Smooth muscle cell (in vitro differentiated cells): ENCODE measurements around the gene SIDT1. TPM values are rescaled to one million over a fixed set of nuclear protein-coding genes. Genes with fewer than 3 reads are reported as not detected.

Experiments
- DNase-seq: peaks from one replicate; lab custom pipeline; 2025; ENCODE audit not compliant: unreplicated experiment; lab: John Stamatoyannopoulos, UW
- H2AFZ ChIP-seq: fragments of 200-600 bp; sonication (generic); 2 replicates; pipeline ENCODE4 v1.6.0; 2016; ENCODE audit warnings: antibody characterized with exemption, low read depth, mild to moderate bottlenecking
- H3F3A ChIP-seq: fragments of 200-600 bp; sonication (generic); 2 replicates; pipeline ENCODE4 v1.6.0; 2017; ENCODE audit warnings: antibody characterized with exemption, low read depth
- H3K27ac ChIP-seq: fragments of 200-600 bp; sonication (generic); 2 replicates; pipeline ENCODE4 v1.5.1; 2016; ENCODE audit warnings: low read depth, mild to moderate bottlenecking
- H3K27me3 ChIP-seq: fragments of 200-600 bp; sonication (generic); 2 replicates; pipeline ENCODE4 v1.6.1; 2016; ENCODE audit warnings: low read depth, mild to moderate bottlenecking
- H3K36me3 ChIP-seq: fragments of 200-600 bp; sonication (generic); 2 replicates; pipeline ENCODE4 v1.5.1; 2016; ENCODE audit warnings: low read depth
- H3K4me1 ChIP-seq: fragments of 200-600 bp; sonication (generic); 2 replicates; pipeline ENCODE4 v1.5.1; 2016; ENCODE audit warnings: low read depth
- H3K4me2 ChIP-seq: fragments of 200-600 bp; sonication (generic); 2 replicates; pipeline ENCODE4 v1.6.0; 2016; ENCODE audit warnings: mild to moderate bottlenecking
- H3K4me3 ChIP-seq: fragments of 200-600 bp; sonication (generic); 2 replicates; pipeline ENCODE4 v1.5.1; 2016; ENCODE audit warnings: mild to moderate bottlenecking
- H3K79me2 ChIP-seq: fragments of 200-600 bp; sonication (generic); 2 replicates; pipeline ENCODE4 v1.6.0; 2016; ENCODE audit warnings: low read depth, mild to moderate bottlenecking
- H3K9ac ChIP-seq: fragments of 200-600 bp; sonication (generic); 2 replicates; pipeline ENCODE4 v1.6.0; 2016; ENCODE audit warnings: low read depth
- H3K9me3 ChIP-seq: fragments of 200-600 bp; sonication (generic); replicated peaks from 2 replicates; pipeline ENCODE4 v1.5.1; 2016; ENCODE audit warnings: low read depth
- H4K20me1 ChIP-seq: fragments of 200-600 bp; sonication (generic); 2 replicates; pipeline ENCODE4 v1.6.0; 2016; ENCODE audit warnings: low read depth
- CTCF ChIP-seq: fragments of 200-600 bp; sonication (generic); IDR thresholded peaks from 2 replicates; pipeline ENCODE4 v1.5.1; 2017; ENCODE audit warnings: borderline replicate concordance, mild to moderate bottlenecking, antibody characterized with exemption; ENCODE audit not compliant: insufficient read depth, poor library complexity, severe bottlenecking
- WGBS: methylation state at CpG from one replicate; pipeline ENCODE4 v1.1.7; 2016; ENCODE audit warnings: low lambda C conversion rate; 5-methylcytosine and 5-hydroxymethylcytosine counted together
- polyA plus RNA-seq: library from polyadenylated mRNA; unstranded; fragments of >200 nt; fragmentation: Nextera tagmentation; extraction: Ambion mirVana; gene quantifications from 2 replicates; pipeline ENCODE4 v1.2.1, GENCODE V29; 2016
- total RNA-seq: library from RNA; depleted of rRNA; stranded (reverse); fragments of >200 nt; gene quantifications from 2 replicates; pipeline ENCODE4 v1.2.3, GENCODE V29; 2014

SIDT1 gene
- total and polyA plus RNA-seq, 2 experiments from 2014 or later = not detected

GRCh38 chr3:113638910-113639309 is 106.6 kb downstream of the SIDT1 start:
- H3K27me3 ChIP-seq = no peaks in the 10 kb centered on the region
- H4K20me1 ChIP-seq = no peaks in the 10 kb centered on the region
- DNase-seq = no peak
- no peak overlapping the region for H3K4me2 ChIP-seq
- H3K9me3 ChIP-seq = no peaks in the 10 kb centered on the region
- TF ChIP-seq CTCF = no peak
- WGBS = 94% methylated on average over 3 of the region's 3 CpGs
- H3F3A ChIP-seq = no peaks in the 10 kb centered on the region
- H2AFZ ChIP-seq = no peak overlapping the region
- H3K36me3 ChIP-seq = no peaks in the 10 kb centered on the region
- no peak overlapping the region for H3K9ac ChIP-seq
- no peaks in the 10 kb centered on the region for H3K79me2 ChIP-seq
- H3K27ac ChIP-seq = no peak overlapping the region
- H3K4me1 ChIP-seq = no peaks in the 10 kb centered on the region
- no peak overlapping the region for H3K4me3 ChIP-seq

DNA sequence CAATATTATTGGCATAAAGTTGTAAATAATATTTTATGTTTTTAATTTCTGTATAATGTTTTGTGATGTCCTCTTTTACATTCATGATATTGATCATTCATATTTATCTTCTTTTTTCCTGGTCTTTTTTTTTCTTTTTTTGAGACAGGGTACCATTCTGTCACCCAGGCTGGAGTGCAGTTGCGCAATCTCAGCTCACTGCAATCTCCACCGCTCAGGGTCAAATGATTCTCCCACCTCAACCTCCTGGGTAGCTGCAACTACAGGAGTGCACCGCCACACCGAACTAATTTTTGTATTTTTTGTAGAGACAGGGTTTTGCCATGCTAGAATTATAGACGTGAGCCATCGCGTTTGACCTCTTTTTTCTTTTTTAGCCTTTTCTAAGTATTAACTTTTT is 111.2 kb downstream of the SIDT1 start:
- H3K4me2 ChIP-seq = no peak overlapping the region
- no peak overlapping the region for H3K4me3 ChIP-seq
- no peaks in the 10 kb centered on the region for H3K36me3 ChIP-seq
- no peaks in the 10 kb centered on the region for H3K4me1 ChIP-seq
- no peaks in the 10 kb centered on the region for H3K27me3 ChIP-seq
- DNase-seq = no peak
- no peaks in the 10 kb centered on the region for H3F3A ChIP-seq
- H3K79me2 ChIP-seq = no peaks in the 10 kb centered on the region
- no peak overlapping the region for H3K9ac ChIP-seq
- no peak overlapping the region for H3K27ac ChIP-seq
- no peak for TF ChIP-seq CTCF
- WGBS = 95% methylated on average over 7 of the region's 7 CpGs
- H3K9me3 ChIP-seq = peaks cover 4% of the 10 kb centered on the region
- no peak overlapping the region for H2AFZ ChIP-seq
- H4K20me1 ChIP-seq = no peaks in the 10 kb centered on the region

GRCh38 chr3:113648524-113648923 is 116.2 kb downstream of the SIDT1 start:
- no peaks in the 10 kb centered on the region for H3F3A ChIP-seq
- H4K20me1 ChIP-seq = no peaks in the 10 kb centered on the region
- H2AFZ ChIP-seq = no peak overlapping the region
- DNase-seq = no peak
- no peak overlapping the region for H3K27ac ChIP-seq
- TF ChIP-seq CTCF = no peak
- H3K4me3 ChIP-seq = no peak overlapping the region
- H3K36me3 ChIP-seq = no peaks in the 10 kb centered on the region
- H3K79me2 ChIP-seq = no peaks in the 10 kb centered on the region
- no peak overlapping the region for H3K9ac ChIP-seq
- H3K27me3 ChIP-seq = no peaks in the 10 kb centered on the region
- no peaks in the 10 kb centered on the region for H3K4me1 ChIP-seq
- H3K9me3 ChIP-seq = peaks cover 4% of the 10 kb centered on the region
- H3K4me2 ChIP-seq = no peak overlapping the region

- H3K79me2 ChIP-seq = no peaks in the 10 kb centered on the region
- no peaks in the 10 kb centered on the region for H3F3A ChIP-seq
- H3K9me3 ChIP-seq = peaks cover 4% of the 10 kb centered on the region
- TF ChIP-seq CTCF = no peak
- H3K4me2 ChIP-seq = no peak overlapping the region
- no peak overlapping the region for H3K27ac ChIP-seq
- H3K27me3 ChIP-seq = no peaks in the 10 kb centered on the region
- H2AFZ ChIP-seq = no peak overlapping the region
- H3K4me3 ChIP-seq = no peak overlapping the region
- no peaks in the 10 kb centered on the region for H4K20me1 ChIP-seq
- H3K9ac ChIP-seq = no peak overlapping the region
- H3K36me3 ChIP-seq = no peaks in the 10 kb centered on the region
- no peak for DNase-seq
- no peaks in the 10 kb centered on the region for H3K4me1 ChIP-seq
- WGBS = 98% methylated on average over 6 of the region's 6 CpGs
These were observed 117.0 kb downstream of the SIDT1 start for GRCh38 chr3:113649174-113649845.
